Panc1 (cell line): ENCODE results near the gene MAPK6.

ENCODE experiments used
- TF ChIP-seq, protein P1 (sequence below): fragments of 450-650 bp; IDR thresholded peaks from 2 replicates; pipeline ENCODE4 v1.5.1; 2017; ENCODE audit warnings: mild to moderate bottlenecking
- TF ChIP-seq, protein P2 (sequence below), 2 experiments: IDR thresholded peaks; 2 replicates each; pipeline ENCODE4 v1.6.1; 2011 to 2012; ENCODE audit warnings: low read depth in 2 of 2, control low read depth in 1 of 2, low read length in 1 of 2, mild to moderate bottlenecking in 1 of 2, moderate library complexity in 1 of 2; ENCODE audit not compliant: insufficient read depth in 1 of 2

DNA sequence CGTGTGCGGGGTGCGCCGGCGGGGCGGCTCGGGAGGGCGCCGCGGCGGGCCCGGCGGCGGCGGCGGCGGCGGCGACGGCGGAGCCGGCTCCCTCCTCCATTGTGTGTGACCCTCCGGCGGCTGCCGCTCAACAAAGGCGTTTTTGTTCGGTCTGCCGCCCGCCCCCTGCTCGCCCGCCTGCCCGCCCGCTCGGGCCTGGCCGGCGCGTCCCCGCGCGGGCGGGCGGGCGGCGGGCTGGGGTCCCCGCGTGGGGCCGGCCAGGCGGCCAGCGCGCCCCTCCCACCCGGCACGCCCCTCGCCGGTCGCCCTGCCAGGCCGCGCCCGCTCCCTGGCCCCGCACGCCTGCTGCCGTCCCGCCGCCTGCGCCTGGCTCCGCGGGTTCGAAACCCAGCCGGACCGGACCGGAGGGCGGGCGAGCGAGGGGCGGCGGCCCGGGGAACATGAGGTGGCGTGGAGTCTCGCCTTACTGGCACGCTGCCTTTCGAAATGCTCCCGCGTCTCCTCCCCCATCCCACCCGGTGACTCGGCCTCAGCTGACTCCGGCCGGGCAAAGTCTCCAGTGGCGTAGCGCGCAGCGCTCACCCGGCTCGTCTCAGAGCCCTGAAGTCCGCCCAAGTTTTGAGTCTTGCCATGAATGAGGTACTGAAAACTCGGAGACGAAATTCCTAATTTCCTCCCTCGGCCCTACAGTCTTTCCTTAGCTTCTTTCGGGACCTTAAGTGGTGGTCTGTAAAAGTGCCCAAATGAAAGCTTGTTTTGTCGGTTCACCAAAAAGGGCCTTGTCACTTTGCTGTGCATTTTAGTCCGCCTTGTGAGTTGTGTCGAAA is 588 bp downstream of the MAPK6 start:
- TF ChIP-seq, protein P1, sequence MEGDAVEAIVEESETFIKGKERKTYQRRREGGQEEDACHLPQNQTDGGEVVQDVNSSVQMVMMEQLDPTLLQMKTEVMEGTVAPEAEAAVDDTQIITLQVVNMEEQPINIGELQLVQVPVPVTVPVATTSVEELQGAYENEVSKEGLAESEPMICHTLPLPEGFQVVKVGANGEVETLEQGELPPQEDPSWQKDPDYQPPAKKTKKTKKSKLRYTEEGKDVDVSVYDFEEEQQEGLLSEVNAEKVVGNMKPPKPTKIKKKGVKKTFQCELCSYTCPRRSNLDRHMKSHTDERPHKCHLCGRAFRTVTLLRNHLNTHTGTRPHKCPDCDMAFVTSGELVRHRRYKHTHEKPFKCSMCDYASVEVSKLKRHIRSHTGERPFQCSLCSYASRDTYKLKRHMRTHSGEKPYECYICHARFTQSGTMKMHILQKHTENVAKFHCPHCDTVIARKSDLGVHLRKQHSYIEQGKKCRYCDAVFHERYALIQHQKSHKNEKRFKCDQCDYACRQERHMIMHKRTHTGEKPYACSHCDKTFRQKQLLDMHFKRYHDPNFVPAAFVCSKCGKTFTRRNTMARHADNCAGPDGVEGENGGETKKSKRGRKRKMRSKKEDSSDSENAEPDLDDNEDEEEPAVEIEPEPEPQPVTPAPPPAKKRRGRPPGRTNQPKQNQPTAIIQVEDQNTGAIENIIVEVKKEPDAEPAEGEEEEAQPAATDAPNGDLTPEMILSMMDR: no peak
- TF ChIP-seq, protein P2, sequence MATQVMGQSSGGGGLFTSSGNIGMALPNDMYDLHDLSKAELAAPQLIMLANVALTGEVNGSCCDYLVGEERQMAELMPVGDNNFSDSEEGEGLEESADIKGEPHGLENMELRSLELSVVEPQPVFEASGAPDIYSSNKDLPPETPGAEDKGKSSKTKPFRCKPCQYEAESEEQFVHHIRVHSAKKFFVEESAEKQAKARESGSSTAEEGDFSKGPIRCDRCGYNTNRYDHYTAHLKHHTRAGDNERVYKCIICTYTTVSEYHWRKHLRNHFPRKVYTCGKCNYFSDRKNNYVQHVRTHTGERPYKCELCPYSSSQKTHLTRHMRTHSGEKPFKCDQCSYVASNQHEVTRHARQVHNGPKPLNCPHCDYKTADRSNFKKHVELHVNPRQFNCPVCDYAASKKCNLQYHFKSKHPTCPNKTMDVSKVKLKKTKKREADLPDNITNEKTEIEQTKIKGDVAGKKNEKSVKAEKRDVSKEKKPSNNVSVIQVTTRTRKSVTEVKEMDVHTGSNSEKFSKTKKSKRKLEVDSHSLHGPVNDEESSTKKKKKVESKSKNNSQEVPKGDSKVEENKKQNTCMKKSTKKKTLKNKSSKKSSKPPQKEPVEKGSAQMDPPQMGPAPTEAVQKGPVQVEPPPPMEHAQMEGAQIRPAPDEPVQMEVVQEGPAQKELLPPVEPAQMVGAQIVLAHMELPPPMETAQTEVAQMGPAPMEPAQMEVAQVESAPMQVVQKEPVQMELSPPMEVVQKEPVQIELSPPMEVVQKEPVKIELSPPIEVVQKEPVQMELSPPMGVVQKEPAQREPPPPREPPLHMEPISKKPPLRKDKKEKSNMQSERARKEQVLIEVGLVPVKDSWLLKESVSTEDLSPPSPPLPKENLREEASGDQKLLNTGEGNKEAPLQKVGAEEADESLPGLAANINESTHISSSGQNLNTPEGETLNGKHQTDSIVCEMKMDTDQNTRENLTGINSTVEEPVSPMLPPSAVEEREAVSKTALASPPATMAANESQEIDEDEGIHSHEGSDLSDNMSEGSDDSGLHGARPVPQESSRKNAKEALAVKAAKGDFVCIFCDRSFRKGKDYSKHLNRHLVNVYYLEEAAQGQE (IDR thresholded peaks at IDR 0.05; ENCODE audit: insufficient read depth in 1 of 2, low read depth in 2 of 2, low read length in 1 of 2): 0 out of 4 replicates have a peak, but pooled peaks of 1 of the 2 experiments have one; percentile 8
